Esophagus muscularis mucosa (tissue), 3 donors: ENCODE data around the gene ENOX2.

Source experiments
- POLR2A ChIP-seq: fragments of 450-650 bp; IDR thresholded peaks from one replicate; pipeline ENCODE4 v1.6.1; 2017; ENCODE audit warnings: antibody characterized with exemption, moderate library complexity, mild to moderate bottlenecking, low read depth
- POLR2AphosphoS5 ChIP-seq, 2 donors: sonication (generic); formaldehyde crosslinking; IDR thresholded peaks; one replicate each; pipeline ENCODE4 v1.6.1; 2017; ENCODE audit warnings: antibody characterized with exemption in 2 of 2
- TF ChIP-seq, protein P1 (sequence below), 3 experiments: fragments of 200-600 bp in 2 of 3; fragments of 450-650 bp in 1 of 3; sonication (generic) in 2 of 3; IDR thresholded peaks; one replicate each; pipeline ENCODE4 v1.5.1; 2017 to 2019; ENCODE audit warnings: antibody characterized with exemption in 3 of 3, mild to moderate bottlenecking in 2 of 3, moderate library complexity in 1 of 3

DNA sequence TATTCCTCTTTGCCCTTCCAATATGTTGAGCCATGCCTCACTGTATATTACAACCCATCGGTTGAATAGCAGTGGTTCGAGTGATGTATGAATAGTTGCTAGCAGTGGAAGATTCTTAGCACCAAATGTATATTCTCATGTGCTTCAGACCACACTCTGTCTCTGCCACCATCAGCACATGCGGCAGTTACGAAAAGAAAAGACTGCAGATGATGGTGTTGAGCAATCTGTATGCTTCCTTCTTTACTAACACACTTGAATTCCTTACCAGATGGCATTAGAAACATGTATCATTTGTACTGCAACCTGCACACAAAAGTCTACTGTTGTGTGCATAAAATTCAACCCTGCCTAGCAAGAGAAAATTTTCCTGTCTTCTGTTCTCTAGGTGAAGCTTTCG, 214.6 kb downstream of the ENOX2 start:
- TF ChIP-seq POLR2A (no peak), POLR2AphosphoS5 (IDR thresholded peaks at IDR 0.05) (no peak)
- TF ChIP-seq, protein P1, sequence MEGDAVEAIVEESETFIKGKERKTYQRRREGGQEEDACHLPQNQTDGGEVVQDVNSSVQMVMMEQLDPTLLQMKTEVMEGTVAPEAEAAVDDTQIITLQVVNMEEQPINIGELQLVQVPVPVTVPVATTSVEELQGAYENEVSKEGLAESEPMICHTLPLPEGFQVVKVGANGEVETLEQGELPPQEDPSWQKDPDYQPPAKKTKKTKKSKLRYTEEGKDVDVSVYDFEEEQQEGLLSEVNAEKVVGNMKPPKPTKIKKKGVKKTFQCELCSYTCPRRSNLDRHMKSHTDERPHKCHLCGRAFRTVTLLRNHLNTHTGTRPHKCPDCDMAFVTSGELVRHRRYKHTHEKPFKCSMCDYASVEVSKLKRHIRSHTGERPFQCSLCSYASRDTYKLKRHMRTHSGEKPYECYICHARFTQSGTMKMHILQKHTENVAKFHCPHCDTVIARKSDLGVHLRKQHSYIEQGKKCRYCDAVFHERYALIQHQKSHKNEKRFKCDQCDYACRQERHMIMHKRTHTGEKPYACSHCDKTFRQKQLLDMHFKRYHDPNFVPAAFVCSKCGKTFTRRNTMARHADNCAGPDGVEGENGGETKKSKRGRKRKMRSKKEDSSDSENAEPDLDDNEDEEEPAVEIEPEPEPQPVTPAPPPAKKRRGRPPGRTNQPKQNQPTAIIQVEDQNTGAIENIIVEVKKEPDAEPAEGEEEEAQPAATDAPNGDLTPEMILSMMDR (IDR thresholded peaks at IDR 0.05) = no peak
